HUES64 (cell line): ENCODE measurements around the gene NR1D2.
"Not testable (repeated sequence)": the region's sequence is repeated elsewhere in the genome, so short reads cannot be mapped to it uniquely, and the experiment has no call there.

Experiments used
- H3K27ac ChIP-seq: 2 replicates; pipeline ENCODE4 v1.7.0; 2013; ENCODE audit warnings: low read depth, low read length, inconsistent platforms
- H3K27me3 ChIP-seq: 2 replicates; pipeline ENCODE4 v1.6.1; 2013; ENCODE audit warnings: mild to moderate bottlenecking, low read length; ENCODE audit not compliant: insufficient read depth
- H3K36me3 ChIP-seq: 2 replicates; pipeline ENCODE4 v1.6.1; 2013; ENCODE audit warnings: mild to moderate bottlenecking, low read length; ENCODE audit not compliant: insufficient read depth
- H3K4me1 ChIP-seq: 2 replicates; pipeline ENCODE4 v1.6.1; 2013; ENCODE audit warnings: mild to moderate bottlenecking, low read length, moderate library complexity; ENCODE audit not compliant: insufficient read depth
- H3K4me3 ChIP-seq: 2 replicates; pipeline ENCODE4 v1.5.1; 2013; ENCODE audit warnings: mild to moderate bottlenecking, low read length, moderate library complexity
- H3K9ac ChIP-seq: 2 replicates; pipeline ENCODE4 v1.6.1; 2013; ENCODE audit warnings: mild to moderate bottlenecking, low read depth, low read length
- H3K9me3 ChIP-seq: 2 replicates; pipeline ENCODE4 v1.6.1; 2013; ENCODE audit warnings: low read depth, low read length; ENCODE audit not compliant: insufficient read depth
- WGBS: fragments of 150-250, 120-280 bp; methylation state at CpG from one replicate; pipeline ENCODE4 v1.1.7; 2013; ENCODE audit warnings: missing lambda C conversion rate; 5-methylcytosine and 5-hydroxymethylcytosine counted together

The NR1D2 gene

DNA sequence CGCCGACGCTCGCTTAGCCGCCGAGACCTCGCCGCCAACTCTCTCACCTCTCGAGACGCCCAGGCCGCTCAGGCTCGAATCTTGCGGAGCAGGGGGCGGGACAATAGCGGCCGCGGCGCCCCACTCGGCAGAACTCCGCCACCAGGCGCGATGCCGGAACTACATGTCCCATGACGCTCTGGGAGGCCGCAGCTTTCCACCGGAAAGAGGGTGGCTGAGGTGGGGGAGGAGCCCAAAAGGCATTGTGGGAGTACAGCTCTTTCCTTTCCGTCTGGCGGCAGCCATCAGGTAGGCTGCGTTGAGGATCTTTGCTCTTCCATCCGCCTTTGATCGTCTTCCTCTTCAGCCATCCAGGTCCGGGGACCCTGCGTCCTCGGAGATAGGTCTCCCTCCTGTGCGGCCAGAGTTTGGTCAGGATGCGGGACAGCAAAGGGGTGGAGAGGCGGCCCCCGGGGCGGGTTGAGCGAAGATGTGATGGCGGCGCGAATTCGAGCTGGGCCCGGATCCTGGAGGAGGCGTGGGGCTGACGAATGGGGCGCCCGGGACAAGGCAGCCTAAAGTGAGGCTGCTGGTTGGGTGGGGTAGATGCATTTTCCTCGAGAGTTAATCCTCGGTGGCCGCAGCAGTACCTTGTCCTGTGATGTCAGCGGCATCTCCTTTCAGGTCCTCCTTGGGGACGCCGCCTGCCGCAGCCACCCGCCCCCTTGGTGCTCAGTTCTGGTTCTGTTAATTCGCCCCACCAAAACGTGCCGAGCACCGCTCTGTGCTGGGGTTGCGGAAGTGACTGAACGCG, 28.0 kb upstream of the NR1D2 start, which contains the start of the genes NKIRAS1 and RPL15:
Gene NKIRAS1, minus strand, starts transcription at position 105 of the 793 bp plus-strand sequence. CDS start 6,086 bp downstream, outside the sequence.
Gene RPL15, plus strand, starts transcription at position 247 of the 793 bp plus-strand sequence. CDS start 728 bp downstream, outside the sequence.
- no peaks in the 10 kb centered on the region for H3K9me3 ChIP-seq
- peak within 1 kb of the TSS; percentile 99 for H3K9ac ChIP-seq
- peaks cover 6% of the 10 kb centered on the region for H3K27me3 ChIP-seq
- WGBS: under 1% methylated on average over 64 of the region's 64 CpGs
- H3K4me3 ChIP-seq: peak within 1 kb of the TSS; percentile 78
- H3K36me3 ChIP-seq: peaks cover 40% of the 10 kb centered on the region
- H3K27ac ChIP-seq: peak within 1 kb of the TSS; percentile 79
- peaks cover 18% of the 10 kb centered on the region for H3K4me1 ChIP-seq

DNA sequence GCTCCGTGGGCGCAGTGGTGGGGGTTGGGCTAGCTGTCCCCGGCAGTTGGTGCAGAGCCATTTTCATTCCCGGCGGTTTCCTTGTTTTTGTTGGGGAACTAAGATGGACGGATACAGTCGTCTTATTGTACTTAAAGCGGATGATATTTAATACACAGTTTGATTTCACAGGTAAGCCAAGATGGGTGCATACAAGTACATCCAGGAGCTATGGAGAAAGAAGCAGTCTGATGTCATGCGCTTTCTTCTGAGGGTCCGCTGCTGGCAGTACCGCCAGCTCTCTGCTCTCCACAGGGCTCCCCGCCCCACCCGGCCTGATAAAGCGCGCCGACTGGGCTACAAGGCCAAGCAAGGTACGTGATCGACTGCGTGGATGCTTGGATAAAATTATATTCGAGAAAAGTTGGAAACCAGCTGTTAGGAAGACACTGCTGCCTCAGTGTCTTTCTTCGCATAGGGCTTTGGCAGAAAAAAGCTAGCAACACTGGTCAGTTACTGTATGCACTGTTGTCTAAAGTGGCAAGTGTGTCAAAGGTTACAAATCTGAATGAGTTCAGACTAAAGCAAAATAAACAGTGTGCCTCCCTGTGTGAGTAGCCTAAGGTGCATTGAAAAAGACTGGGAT, 27.3 kb upstream of the NR1D2 start:
- peaks cover 18% of the 10 kb centered on the region for H3K4me1 ChIP-seq
- peak overlapping the region; percentile 99 for H3K9ac ChIP-seq
- peak overlapping the region; percentile 78 for H3K4me3 ChIP-seq
- H3K27me3 ChIP-seq, H3K9me3 ChIP-seq: not testable (repeated sequence)
- WGBS: under 1% methylated on average over 18 of the region's 21 CpGs
- H3K36me3 ChIP-seq: peaks cover 41% of the 10 kb centered on the region
- peak overlapping the region; percentile 79 for H3K27ac ChIP-seq

DNA sequence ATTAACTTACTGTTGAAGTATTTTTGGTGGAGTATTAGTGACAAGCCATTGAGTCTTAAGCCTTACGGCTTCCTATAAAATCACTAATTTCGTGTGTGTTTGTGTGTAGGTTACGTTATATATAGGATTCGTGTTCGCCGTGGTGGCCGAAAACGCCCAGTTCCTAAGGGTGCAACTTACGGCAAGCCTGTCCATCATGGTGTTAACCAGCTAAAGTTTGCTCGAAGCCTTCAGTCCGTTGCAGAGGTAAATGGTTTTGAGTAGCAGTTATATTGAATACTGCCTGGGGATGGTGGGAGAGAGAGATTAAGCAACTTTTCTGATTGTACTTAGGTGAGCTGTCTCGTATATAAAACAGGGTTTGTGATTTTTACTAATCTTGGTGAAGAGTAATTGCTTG, 26.8 kb upstream of the NR1D2 start:
- peaks cover 41% of the 10 kb centered on the region for H3K36me3 ChIP-seq
- peak overlapping the region; percentile 79 for H3K27ac ChIP-seq
- peak overlapping the region; percentile 99 for H3K9ac ChIP-seq
- H3K27me3 ChIP-seq, H3K9me3 ChIP-seq: not testable (repeated sequence)
- peaks cover 18% of the 10 kb centered on the region for H3K4me1 ChIP-seq
- 37% methylated on average over 12 of the region's 12 CpGs for WGBS
- H3K4me3 ChIP-seq: peak overlapping the region; percentile 78

DNA sequence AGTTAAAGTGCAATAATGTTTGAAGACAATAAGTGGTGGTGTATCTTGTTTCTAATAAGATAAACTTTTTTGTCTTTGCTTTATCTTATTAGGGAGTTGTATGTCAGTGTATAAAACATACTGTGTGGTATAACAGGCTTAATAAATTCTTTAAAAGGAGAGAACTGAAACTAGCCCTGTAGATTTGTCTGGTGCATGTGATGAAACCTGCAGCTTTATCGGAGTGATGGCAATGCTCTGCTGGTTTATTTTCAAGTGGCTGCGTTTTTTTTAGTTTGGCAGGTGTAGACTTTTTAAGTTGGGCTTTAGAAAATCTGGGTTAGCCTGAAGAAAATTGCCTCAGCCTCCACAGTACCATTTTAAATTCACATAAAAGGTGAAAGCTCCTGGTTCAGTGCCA, 25.5 kb upstream of the NR1D2 start:
- Histone ChIP-seq H3K9ac (no peak overlapping the region), H3K36me3 (peaks cover 41% of the 10 kb centered on the region), H3K4me1 (peaks cover 23% of the 10 kb centered on the region), H3K27me3 (peaks cover 6% of the 10 kb centered on the region), H3K4me3 (peak overlapping the region; percentile 14; the same call in 1 of the 2 replicates), H3K27ac (peak overlapping the region; percentile 26; the same call in 1 of the 2 replicates), H3K9me3 (no peaks in the 10 kb centered on the region)
- WGBS: 90% methylated on average over 2 of the region's 2 CpGs

DNA sequence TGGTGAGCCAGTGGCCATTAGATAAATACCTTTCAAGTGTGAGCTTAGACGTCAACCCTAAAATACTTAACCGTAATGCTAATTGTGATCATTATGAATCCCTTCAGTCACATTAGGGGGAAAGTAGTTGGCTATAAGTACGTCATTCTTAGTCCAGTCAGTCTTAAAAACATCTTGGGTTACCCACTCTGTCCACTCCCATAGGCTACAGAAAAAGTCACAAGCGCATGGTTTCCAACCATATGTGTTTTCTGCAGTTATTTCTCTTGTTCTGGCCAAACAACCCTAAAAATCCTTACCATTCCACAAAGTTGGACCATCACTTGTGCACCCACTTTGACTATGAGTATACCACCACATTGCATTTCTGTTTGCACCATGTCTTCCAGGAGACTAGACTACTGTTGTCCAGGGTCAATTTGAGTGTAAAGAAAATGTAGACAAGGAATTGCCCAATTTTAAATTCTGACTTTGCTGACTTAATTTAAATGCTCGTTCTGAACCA, 24.9 kb upstream of the NR1D2 start:
- 91% methylated on average over 5 of the region's 5 CpGs for WGBS
- Histone ChIP-seq H3K27ac (peak overlapping the region; percentile 21; the same call in 1 of the 2 replicates), H3K27me3 (peaks cover 6% of the 10 kb centered on the region), H3K4me3 (peak overlapping the region; percentile 12; the same call in 1 of the 2 replicates), H3K4me1 (peaks cover 19% of the 10 kb centered on the region), H3K9ac (no peak overlapping the region), H3K9me3 (no peaks in the 10 kb centered on the region), H3K36me3 (peaks cover 41% of the 10 kb centered on the region)

DNA sequence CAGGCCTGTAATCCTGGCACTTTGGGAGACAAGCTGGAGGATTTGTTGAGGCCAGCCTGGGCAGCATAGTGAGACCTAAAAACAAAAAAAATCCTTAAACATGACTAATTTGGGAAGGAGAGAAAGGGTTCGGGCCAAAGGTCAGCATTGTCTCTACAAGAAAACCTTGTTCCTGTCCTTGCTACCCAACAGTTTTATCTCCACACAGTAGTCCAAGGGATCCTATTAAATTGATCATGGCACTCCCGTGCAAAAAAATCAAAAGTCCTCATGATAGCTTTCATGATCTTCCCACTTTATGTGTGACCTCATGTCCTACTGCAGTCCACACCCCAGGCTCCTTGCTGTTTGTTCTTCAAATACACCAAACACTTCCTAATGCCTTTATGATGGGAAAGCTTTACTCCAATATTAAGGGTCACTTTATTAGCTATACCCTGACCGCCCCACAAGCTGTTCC, 24.0 kb upstream of the NR1D2 start:
- Histone ChIP-seq H3K27me3 (peaks cover 1% of the 10 kb centered on the region; the same call in 1 of the 2 replicates), H3K27ac (no peak overlapping the region; the same call in 1 of the 2 replicates), H3K9ac (no peak overlapping the region), H3K36me3 (peaks cover 41% of the 10 kb centered on the region), H3K4me1 (peaks cover 11% of the 10 kb centered on the region), H3K4me3 (no peak overlapping the region), H3K9me3 (no peaks in the 10 kb centered on the region)
- WGBS: 91% methylated on average over 3 of the region's 3 CpGs

DNA sequence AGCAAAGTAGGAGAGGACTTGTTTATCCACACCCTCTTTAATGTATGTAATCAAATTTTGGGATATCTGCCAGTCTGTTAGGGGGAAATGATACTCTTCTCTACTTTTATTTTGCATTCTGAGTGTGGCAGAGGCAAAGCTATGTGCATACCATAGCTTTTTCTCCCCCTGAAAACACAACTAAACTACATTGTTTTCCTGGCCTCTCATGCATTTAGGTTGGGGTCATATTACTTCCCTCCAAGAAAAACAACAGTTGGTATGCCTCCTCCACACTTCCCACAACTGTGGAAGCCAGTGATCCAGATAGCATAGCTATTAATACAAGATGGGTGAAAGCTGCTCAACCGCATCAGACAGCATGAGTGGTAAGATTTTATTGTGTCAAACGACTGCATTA, 21.3 kb upstream of the NR1D2 start:
- H3K27ac ChIP-seq: no peak overlapping the region
- no peak overlapping the region for H3K4me3 ChIP-seq
- H3K9me3 ChIP-seq: no peaks in the 10 kb centered on the region
- H3K36me3 ChIP-seq: peaks cover 30% of the 10 kb centered on the region
- H3K27me3 ChIP-seq: no peaks in the 10 kb centered on the region
- peaks cover 6% of the 10 kb centered on the region for H3K4me1 ChIP-seq
- no peak overlapping the region for H3K9ac ChIP-seq
- 83% methylated on average over 2 of the region's 2 CpGs for WGBS

DNA sequence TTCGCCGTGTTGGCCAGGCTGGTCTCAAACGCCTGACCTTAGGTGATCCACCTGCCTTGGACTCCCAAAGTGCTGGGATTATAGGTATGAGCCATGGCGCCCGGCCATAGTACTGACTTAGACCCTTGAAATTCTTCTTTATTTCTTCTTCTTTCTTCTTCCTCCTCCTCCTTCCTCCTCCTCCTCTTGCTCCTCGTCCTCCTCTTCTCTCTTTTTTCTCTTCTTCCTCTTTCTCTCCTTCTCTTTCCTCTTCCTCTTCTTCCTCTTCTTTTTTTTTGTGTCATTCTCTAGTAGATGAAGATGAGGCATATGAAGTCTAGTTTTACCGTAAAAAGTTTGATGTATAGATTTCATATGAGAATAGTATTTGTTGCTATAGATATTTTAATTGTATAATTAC, 18.8 kb upstream of the NR1D2 start:
- peaks cover 5% of the 10 kb centered on the region; the same call in 1 of the 2 replicates for H3K4me1 ChIP-seq
- no peaks in the 10 kb centered on the region for H3K9me3 ChIP-seq
- H3K36me3 ChIP-seq: peaks cover 6% of the 10 kb centered on the region; the same call in 1 of the 2 replicates
- no peak overlapping the region for H3K4me3 ChIP-seq
- H3K27me3 ChIP-seq: no peaks in the 10 kb centered on the region
- WGBS: 90% methylated on average over 6 of the region's 7 CpGs
- no peak overlapping the region for H3K27ac ChIP-seq
- H3K9ac ChIP-seq: no peak overlapping the region

DNA sequence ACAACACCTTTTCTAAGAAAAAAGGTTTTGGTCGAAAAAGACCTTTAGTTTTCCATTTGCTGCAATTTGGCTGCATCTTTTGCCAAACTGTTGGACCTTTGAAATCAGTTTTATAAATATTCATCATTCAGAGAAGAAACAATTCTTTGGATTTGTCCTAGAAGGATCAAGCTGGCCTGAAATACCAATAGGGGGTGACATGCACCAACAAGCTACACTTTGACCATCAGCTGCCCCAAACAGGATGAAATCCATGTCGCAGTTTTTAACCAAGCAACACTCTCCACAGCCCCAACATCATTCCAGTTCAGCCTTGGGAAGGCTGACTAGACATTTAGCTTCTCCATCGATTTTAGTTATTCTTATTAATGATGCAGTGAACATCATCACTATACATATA, 18.4 kb upstream of the NR1D2 start:
- H3K4me1 ChIP-seq: peaks cover 5% of the 10 kb centered on the region; the same call in 1 of the 2 replicates
- no peaks in the 10 kb centered on the region for H3K9me3 ChIP-seq
- H3K36me3 ChIP-seq: 0 out of 2 replicates have a peak, but pooled peaks cover 3% of the 10 kb centered on the region
- no peak overlapping the region for H3K9ac ChIP-seq
- no peak overlapping the region for H3K27ac ChIP-seq
- WGBS: 72% methylated on average over 2 of the region's 3 CpGs
- no peaks in the 10 kb centered on the region for H3K27me3 ChIP-seq
- H3K4me3 ChIP-seq: no peak overlapping the region

DNA sequence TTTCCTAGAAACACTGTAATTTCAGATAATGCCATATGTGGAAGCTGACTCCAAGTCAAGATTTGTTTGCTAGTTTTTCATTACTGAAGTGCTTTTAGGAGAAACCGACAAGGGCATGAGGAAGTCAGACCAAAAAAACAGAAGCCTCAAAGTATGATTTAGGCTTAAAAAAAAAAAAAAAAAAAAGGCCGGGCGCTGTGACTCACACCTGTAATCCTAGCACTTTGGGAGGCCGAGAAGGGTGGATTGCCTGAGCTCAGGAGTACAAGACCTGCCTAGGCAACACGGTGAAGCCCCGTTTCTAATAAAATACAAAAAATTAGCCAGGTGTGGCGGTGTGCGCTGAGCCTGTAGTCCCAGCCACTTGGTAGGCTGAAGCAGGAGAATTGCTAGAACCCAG, 16.6 kb upstream of the NR1D2 start:
- H3K27ac ChIP-seq: no peak overlapping the region
- WGBS: 84% methylated on average over 8 of the region's 8 CpGs
- no peaks in the 10 kb centered on the region for H3K9me3 ChIP-seq
- no peak overlapping the region for H3K4me3 ChIP-seq
- H3K36me3 ChIP-seq: no peaks in the 10 kb centered on the region
- H3K27me3 ChIP-seq: no peaks in the 10 kb centered on the region
- H3K9ac ChIP-seq: no peak overlapping the region
- peaks cover 5% of the 10 kb centered on the region; the same call in 1 of the 2 replicates for H3K4me1 ChIP-seq

DNA sequence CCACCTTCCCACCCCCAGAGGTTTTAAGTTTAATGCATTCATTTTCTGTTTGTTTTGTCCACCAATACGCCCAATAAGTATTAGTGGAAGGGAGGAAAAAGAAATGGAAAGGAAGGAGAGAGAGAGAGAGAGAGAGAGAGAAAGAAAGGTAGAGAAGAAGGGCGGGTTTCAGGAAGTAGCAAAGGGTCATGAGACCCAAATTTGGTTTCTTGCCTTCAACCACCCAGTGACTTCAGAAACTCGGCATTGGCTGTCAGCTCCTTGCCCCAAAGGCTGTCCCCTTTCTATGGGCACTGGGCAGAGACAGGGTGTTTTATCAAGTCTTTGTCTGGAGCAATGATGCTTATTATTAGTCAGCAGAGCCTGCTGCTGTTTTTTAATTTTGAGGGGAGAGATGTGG, 13.5 kb upstream of the NR1D2 start:
- Histone ChIP-seq H3K36me3 (no peaks in the 10 kb centered on the region), H3K4me3 (no peak overlapping the region), H3K9ac (no peak overlapping the region), H3K27me3 (no peaks in the 10 kb centered on the region), H3K9me3 (no peaks in the 10 kb centered on the region), H3K4me1 (no peaks in the 10 kb centered on the region), H3K27ac (no peak overlapping the region)
- WGBS: 93% methylated on average over 3 of the region's 3 CpGs
